H7 (cell line): ENCODE data around the gene CHST6. TPM values are rescaled to one million over a fixed set of nuclear protein-coding genes. Genes with fewer than 3 reads are reported as not detected.
"Not testable (repeated sequence)": the region's sequence is repeated elsewhere in the genome, so short reads cannot be mapped to it uniquely, and the experiment has no call there.

ENCODE experiments used
- DNase-seq: peaks from one replicate; pipeline ENCODE4 v3.0.0; 2012
- H3K27me3 ChIP-seq: 2 replicates; pipeline ENCODE4 v1.6.0; 2011; ENCODE audit warnings: mild to moderate bottlenecking, low read length; ENCODE audit not compliant: control insufficient read depth, insufficient read depth
- H3K36me3 ChIP-seq: replicated peaks from 2 replicates; pipeline ENCODE4 v1.5.1; 2011; ENCODE audit warnings: low read length; ENCODE audit not compliant: control insufficient read depth, insufficient read depth
- H3K4me3 ChIP-seq: 2 replicates; pipeline ENCODE4 v1.5.1; 2011; ENCODE audit warnings: low read depth, mild to moderate bottlenecking, control low read depth, low read length, moderate library complexity; ENCODE audit not compliant: insufficient read depth
- total RNA-seq: library from RNA; depleted of rRNA; stranded (reverse); fragments of >200 nt; shearing (Covaris generic); gene quantifications from 2 replicates; pipeline ENCODE4 v1.2.3, GENCODE V29; 2014

Gene CHST6
- total RNA-seq, 1 experiment from 2014 or later: 11.5 TPM

- DNase-seq: no peak
- no peaks in the 10 kb centered on the region for H3K27me3 ChIP-seq
- H3K36me3 ChIP-seq: no peaks in the 10 kb centered on the region
- H3K4me3 ChIP-seq: no peak overlapping the region
Measured at GRCh38 chr16:75526032-75526790, 31.0 kb upstream of the CHST6 start.

- DNase-seq: no peak
- H3K27me3 ChIP-seq: no peaks in the 10 kb centered on the region
- H3K4me3 ChIP-seq: no peak overlapping the region
- H3K36me3 ChIP-seq: no peaks in the 10 kb centered on the region
Measured at GRCh38 chr16:75519175-75519574, 23.9 kb upstream of the CHST6 start.

GRCh38 chr16:75516189-75516966, 21.1 kb upstream of the CHST6 start:
- not testable (repeated sequence) for H3K36me3 ChIP-seq, DNase-seq, H3K27me3 ChIP-seq
- H3K4me3 ChIP-seq: peak overlapping the region; percentile 94

- Histone ChIP-seq H3K4me3 (no peak overlapping the region), H3K36me3 (no peaks in the 10 kb centered on the region), H3K27me3 (no peaks in the 10 kb centered on the region)
- no peak for DNase-seq
Measured at GRCh38 chr16:75514296-75514695, 19.1 kb upstream of the CHST6 start.

- no peak for DNase-seq
- no peak overlapping the region for H3K4me3 ChIP-seq
- no peaks in the 10 kb centered on the region for H3K36me3 ChIP-seq
- H3K27me3 ChIP-seq: no peaks in the 10 kb centered on the region
Measured at GRCh38 chr16:75506574-75506973, 11.3 kb upstream of the CHST6 start.

- H3K36me3 ChIP-seq: no peaks in the 10 kb centered on the region
- DNase-seq: no peak
- no peaks in the 10 kb centered on the region for H3K27me3 ChIP-seq
Measured at GRCh38 chr16:75506107-75506506, 10.9 kb upstream of the CHST6 start.

GRCh38 chr16:75503801-75504200, 8.6 kb upstream of the CHST6 start:
- no peaks in the 10 kb centered on the region for H3K27me3 ChIP-seq
- no peak overlapping the region for H3K4me3 ChIP-seq
- H3K36me3 ChIP-seq: no peaks in the 10 kb centered on the region
- DNase-seq: no peak

More at GRCh38 chr16:75506107-75506506, 10.9 kb upstream of the CHST6 start:
- no peak overlapping the region for H3K4me3 ChIP-seq

- no peaks in the 10 kb centered on the region for H3K36me3 ChIP-seq
- H3K27me3 ChIP-seq: no peaks in the 10 kb centered on the region
- H3K4me3 ChIP-seq: no peak overlapping the region
- DNase-seq: no peak
Measured at GRCh38 chr16:75502916-75503605, 7.8 kb upstream of the CHST6 start.

GRCh38 chr16:75501820-75502219, 6.6 kb upstream of the CHST6 start:
- DNase-seq, H3K4me3 ChIP-seq: not testable (repeated sequence)

GRCh38 chr16:75501359-75501758, 6.1 kb upstream of the CHST6 start:
- no peaks in the 10 kb centered on the region for H3K36me3 ChIP-seq
- no peak overlapping the region for H3K4me3 ChIP-seq
- H3K27me3 ChIP-seq: no peaks in the 10 kb centered on the region
- no peak for DNase-seq

More at GRCh38 chr16:75501820-75502219, 6.6 kb upstream of the CHST6 start:
- not testable (repeated sequence) for H3K27me3 ChIP-seq, H3K36me3 ChIP-seq

GRCh38 chr16:75498605-75499322, 3.5 kb upstream of the CHST6 start:
- H3K27me3 ChIP-seq: not testable (repeated sequence)

GRCh38 chr16:75497558-75497957, 2.3 kb upstream of the CHST6 start:
- H3K36me3 ChIP-seq: no peaks in the 10 kb centered on the region; the same call in 1 of the 2 replicates
- no peak overlapping the region for H3K4me3 ChIP-seq
- peaks cover 7% of the 10 kb centered on the region for H3K27me3 ChIP-seq
- no peak for DNase-seq

More at GRCh38 chr16:75498605-75499322, 3.5 kb upstream of the CHST6 start:
- H3K4me3 ChIP-seq, DNase-seq, H3K36me3 ChIP-seq: not testable (repeated sequence)

- Histone ChIP-seq H3K36me3 (no peaks in the 10 kb centered on the region; the same call in 1 of the 2 replicates), H3K27me3 (peaks cover 7% of the 10 kb centered on the region), H3K4me3 (peak overlapping the region; percentile 77)
- DNase-seq: peak; percentile 80
Measured at GRCh38 chr16:75494661-75495075, 573 bp downstream of the CHST6 start.

- H3K36me3 ChIP-seq: no peaks in the 10 kb centered on the region; the same call in 1 of the 2 replicates
- peak overlapping the region; percentile 77 for H3K4me3 ChIP-seq
- peak; percentile 47 for DNase-seq
- H3K27me3 ChIP-seq: peaks cover 7% of the 10 kb centered on the region
Measured at GRCh38 chr16:75494184-75494583, 1.1 kb downstream of the CHST6 start.
